GM18951 (cell line): ENCODE results near the gene ATP2B3.

Experiments
- POLR2A ChIP-seq: IDR thresholded peaks from 4 replicates; pipeline ENCODE4 v1.6.1; 2011; ENCODE audit warnings: mild to moderate bottlenecking; ENCODE audit not compliant: insufficient read length, insufficient read depth; ENCODE audit errors: extremely low read depth
- in situ Hi-C: fragments of 300-500 bp; cut with MboI; formaldehyde crosslinking; loops from one replicate; pipeline ENCODE4 v1.12.0; 2022; ENCODE audit warnings: low sequenced_read_pairs, mixed read lengths, inconsistent platforms; ENCODE audit not compliant: unreplicated experiment

ATP2B3 gene

DNA sequence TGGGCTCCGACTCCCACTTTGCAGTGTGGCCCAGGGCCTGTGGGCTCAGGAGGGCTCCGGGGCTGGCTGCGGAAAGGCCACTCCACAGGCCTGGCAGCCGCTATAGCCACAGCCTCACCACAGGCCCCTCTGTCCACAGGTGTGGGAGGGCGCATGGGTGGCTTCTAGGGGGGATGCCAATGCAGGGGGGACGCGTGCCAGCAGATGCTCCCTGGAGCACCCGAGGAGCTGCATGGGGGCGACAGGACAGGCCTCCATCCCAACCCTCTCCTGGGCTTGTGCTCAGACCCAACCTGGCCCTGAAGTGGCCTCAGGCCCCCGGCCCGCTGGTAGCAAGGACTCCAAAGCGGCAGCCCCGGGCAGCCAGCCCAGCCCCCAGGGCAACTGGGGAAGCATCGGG is 14.6 kb upstream of the ATP2B3 start:
- no peak for TF ChIP-seq POLR2A
- in situ Hi-C loops = loop anchor here (25.0 kb wide), 1 partner anchor 565 kb away; no protein-coding TSS in a partner anchor

DNA sequence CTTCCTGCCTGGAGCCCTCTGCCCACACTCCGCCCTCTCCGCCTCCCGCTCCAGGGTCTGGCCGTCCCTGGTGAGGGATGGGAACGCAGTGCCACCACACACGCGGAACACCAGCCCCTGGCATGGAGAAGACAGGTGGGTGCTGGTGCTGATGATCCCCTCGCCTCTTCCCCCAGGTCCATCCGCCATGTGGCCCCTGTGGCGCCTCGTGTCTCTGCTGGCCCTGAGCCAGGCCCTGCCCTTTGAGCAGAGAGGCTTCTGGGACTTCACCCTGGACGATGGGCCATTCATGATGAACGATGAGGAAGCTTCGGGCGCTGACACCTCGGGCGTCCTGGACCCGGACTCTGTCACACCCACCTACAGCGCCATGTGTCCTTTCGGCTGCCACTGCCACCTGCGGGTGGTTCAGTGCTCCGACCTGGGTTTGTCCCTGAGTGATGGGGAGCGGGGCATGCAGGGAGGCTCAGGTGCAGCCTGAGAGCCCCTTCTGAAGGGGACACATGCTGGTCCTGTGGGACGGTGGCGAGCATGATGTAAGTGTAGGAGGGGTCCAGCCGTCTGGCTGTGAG is 12.9 kb upstream of the ATP2B3 start:
- in situ Hi-C loops = loop anchor here (25.0 kb wide), 1 partner anchor 567 kb away; no protein-coding TSS in a partner anchor
- TF ChIP-seq POLR2A = no peak

DNA sequence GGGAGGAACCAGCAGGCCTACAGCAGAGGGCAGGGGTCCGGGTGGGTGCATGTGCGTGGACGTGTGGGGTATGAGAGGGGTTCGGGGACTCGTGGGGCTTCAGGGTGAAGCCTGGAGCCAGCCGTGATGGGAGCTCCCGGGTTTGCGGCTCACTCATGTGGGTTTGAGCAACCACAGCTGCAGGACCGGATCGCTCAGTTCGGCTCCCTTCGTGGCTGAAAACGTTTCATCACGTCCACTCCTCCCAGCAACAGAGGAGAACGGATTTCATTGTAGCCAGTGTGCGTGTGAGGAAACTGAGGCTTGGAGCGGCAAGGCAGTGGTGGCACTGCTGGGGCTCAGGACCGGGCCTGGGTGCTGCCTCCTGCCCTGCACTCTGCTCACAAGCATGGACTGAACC is 12.1 kb upstream of the ATP2B3 start:
- no peak for TF ChIP-seq POLR2A
- in situ Hi-C loops = loop anchor here (25.0 kb wide), 1 partner anchor 568 kb away; no protein-coding TSS in a partner anchor

DNA sequence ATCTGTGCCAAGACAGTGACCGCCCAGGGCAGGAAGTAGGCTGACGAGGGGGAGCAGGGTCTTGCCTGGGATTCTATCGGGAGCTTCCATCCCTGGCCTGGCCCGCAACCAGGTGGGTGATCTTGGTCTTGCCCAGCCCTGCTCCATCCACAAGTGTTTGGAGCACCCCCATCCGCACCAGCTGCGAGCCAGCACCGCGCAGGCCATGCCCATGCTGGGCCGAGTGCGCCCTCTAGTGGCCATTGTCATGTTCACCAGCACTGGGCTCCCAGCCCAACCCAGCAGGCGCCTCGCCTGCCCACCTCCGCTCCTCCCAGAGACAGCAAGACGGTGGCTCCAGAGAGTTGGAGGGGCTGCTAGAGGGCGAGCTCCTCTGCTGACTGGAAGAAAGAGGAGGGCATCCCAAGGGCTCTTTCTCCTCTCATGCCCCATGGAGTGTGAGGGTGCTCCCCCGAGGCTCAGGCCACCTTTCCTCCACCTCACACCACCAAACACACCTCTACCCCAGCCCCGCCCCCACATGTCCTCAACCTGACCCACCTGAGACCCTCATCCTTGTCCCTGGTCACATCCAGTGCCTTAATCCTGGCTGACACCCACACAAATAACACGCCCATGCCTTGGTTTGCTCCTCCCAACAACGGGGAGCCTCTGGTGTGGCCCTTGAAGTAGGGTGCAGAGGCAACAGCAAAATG is 9.8 kb upstream of the ATP2B3 start:
- no peak for TF ChIP-seq POLR2A
- in situ Hi-C loops = loop anchor here (25.0 kb wide), 1 partner anchor 570 kb away; no protein-coding TSS in a partner anchor

DNA sequence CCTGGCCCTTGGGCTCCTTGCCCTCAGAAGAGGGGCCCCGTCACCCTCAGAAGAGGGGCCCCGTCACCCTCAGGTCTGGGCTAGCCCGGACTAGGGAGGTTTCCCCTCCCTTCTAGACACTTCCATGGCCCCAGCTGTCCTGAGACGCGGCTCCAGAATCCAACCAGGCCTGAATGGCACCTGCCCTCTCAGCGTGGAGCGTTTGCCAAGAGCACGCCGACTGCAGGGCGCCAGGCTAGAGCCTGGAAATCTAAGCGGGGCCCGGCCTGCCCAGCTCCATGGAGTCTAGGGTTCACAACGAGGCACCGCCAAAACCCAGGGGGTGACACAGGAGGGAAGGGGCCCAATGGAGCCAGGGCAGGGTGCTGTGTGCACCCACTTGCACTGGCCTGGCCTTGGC is 7.8 kb upstream of the ATP2B3 start:
- in situ Hi-C loops = loop anchor here (25.0 kb wide), 1 partner anchor 572 kb away; no protein-coding TSS in a partner anchor
- TF ChIP-seq POLR2A = no peak

DNA sequence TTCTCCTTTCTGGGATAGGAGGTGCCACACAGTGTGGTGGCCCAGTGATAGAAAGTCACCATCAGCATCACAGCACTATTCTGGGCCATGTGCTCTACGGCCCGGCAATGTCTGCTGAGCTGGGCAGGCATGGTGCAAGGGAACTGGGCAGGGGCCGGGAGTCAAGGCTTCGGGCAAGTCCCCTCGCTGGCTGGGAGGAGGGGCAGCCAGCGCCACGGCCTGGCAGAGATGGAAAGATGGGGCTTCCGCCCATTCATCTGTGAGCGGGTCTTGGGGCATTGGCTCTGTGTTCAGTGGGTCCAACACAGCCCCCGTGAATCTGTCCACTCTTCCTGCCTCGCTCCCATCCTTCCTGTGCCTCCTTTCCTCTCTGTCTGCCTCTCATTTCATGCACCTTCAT is 7.1 kb upstream of the ATP2B3 start:
- in situ Hi-C loops = loop anchor here (25.0 kb wide), 1 partner anchor 573 kb away; no protein-coding TSS in a partner anchor
- TF ChIP-seq POLR2A = no peak

DNA sequence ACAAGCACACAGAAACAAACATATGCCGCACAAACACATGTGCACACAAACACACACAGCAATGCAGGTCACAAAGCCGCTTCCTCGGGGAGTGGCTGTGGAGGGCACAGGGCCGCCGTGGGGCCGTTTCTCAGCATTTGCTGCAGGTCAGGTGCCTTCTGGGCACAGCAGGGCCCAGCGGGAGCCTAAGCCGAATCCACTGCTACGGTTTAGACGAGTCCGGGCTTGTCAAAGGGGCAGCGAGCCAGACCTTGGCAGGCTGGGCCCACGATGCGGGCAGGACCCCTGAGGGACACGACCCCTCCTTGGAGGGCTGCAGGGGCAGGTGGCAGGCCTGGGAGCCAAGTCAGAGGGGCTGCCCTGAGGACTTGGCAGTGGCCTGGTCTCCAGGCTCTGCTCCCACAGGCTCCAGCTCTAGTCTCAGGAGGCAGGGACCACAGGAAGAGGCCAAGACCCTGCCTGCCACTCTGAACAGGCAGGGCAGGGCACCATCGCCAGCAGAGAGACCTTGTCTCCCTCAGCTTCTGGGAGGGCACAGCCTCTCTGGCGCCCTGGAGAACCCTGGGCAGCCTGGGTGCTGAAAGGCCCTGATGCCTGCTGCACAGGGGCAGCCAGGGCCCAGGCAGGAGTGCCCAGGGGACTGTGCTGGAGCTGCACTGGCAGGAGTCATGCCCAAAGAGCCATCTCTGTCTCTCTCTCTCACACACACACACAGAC is 5.5 kb upstream of the ATP2B3 start:
- TF ChIP-seq POLR2A = no peak
- in situ Hi-C loops = loop anchor here (25.0 kb wide), 1 partner anchor 575 kb away; no protein-coding TSS in a partner anchor

DNA sequence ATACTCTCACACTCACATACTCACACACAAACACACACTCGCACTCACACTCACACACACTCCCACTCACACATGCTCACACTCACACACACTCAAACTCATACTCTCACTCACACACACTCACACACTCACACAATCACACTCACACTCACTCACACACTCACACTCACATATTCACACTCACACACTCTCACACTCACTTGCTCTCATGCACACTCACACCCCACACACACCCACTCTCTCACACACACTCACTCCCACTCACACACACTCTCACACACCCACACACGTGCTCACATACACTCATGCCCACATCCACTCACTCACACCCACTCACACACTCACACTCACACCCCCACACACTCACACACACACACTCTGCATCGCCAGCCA is 4.9 kb upstream of the ATP2B3 start:
- no peak for TF ChIP-seq POLR2A
- in situ Hi-C loops = loop anchor here (25.0 kb wide), 1 partner anchor 575 kb away; no protein-coding TSS in a partner anchor

DNA sequence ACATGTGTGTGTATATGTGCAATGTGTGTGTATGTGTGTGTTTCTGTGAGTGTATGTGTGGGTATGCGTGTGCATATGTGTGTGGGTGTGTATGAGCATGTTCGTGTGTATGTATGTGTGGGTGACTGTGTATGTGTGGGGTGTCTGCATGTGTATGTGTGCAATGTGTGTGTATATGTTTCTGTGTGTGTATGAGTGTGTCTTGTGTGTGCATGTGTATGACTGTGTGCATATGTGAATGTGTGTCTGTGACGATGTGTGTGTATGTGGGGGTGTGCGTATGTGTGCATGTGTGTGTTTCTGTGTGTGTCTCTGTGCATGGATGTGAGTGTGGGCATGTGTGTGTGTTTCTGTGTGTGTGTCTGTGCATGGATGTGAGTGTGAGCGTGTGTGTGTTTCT is 4.2 kb upstream of the ATP2B3 start:
- TF ChIP-seq POLR2A = no peak
- in situ Hi-C loops = loop anchor here (25.0 kb wide), 1 partner anchor 576 kb away; no protein-coding TSS in a partner anchor

DNA sequence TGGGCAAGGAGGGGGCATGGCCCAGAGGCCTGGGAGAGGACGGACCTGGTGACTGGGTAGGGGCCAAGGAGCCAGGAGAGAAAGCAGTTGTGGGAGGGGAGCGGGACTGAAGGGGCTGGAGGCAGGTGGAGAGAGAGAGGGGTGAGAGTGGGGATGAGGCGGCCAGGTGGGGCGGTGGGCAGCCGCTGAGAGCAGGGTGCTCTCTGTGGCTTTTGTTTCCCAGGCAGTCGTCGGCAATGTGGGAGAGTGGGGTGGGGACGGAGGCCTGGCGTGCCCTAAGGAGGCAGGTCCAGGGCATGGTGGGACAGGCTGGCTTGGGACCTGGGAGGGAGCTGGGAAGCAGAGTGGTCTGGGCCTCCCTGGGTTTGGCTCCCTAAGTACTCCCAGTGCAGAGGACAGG is 3.2 kb upstream of the ATP2B3 start:
- TF ChIP-seq POLR2A = no peak
- in situ Hi-C loops = loop anchor here (25.0 kb wide), 1 partner anchor 577 kb away; no protein-coding TSS in a partner anchor

DNA sequence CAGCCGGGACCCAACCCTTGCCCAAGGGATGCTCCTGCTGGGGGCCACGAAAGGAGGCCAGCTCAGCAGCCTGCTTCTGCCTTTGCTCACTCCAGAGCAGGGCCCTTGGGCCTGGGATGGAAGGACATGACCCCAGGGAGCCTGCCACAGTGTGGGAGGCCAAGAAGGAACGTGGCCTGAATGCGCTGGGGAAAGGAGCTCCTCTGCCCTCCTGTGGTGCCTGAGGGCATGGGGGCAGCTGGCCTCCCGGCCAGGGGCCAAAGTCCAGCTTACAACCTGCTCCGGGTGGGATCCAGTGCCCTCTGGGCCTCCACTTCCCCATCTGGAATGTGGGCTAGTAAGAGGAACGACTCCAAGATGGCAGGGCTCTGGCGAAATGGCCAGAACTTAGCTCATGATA is 2.0 kb upstream of the ATP2B3 start:
- in situ Hi-C loops = loop anchor here (25.0 kb wide), 1 partner anchor 578 kb away; no protein-coding TSS in a partner anchor
- no peak for TF ChIP-seq POLR2A

DNA sequence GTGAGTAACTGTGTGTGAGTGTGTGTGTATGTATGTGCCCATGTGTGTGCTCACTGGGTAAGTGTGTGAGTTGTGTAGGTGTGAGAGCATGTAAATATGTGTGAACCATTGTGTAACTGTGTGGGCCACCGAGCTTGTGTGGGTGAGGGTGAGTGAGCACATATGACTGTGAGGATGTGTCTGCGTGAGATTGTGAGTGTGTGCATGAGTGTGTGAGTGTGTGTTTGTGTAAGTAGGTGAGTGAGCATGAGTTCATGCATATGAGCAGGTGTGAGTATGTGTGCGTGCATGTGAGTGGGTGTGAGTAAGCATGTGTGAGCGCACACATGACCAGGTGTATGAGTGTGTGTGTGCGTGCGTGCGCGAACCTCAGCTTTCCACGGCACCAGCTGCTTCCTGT is 1.4 kb upstream of the ATP2B3 start:
- in situ Hi-C loops = loop anchor here (25.0 kb wide), 1 partner anchor 579 kb away; no protein-coding TSS in a partner anchor
- TF ChIP-seq POLR2A = no peak

DNA sequence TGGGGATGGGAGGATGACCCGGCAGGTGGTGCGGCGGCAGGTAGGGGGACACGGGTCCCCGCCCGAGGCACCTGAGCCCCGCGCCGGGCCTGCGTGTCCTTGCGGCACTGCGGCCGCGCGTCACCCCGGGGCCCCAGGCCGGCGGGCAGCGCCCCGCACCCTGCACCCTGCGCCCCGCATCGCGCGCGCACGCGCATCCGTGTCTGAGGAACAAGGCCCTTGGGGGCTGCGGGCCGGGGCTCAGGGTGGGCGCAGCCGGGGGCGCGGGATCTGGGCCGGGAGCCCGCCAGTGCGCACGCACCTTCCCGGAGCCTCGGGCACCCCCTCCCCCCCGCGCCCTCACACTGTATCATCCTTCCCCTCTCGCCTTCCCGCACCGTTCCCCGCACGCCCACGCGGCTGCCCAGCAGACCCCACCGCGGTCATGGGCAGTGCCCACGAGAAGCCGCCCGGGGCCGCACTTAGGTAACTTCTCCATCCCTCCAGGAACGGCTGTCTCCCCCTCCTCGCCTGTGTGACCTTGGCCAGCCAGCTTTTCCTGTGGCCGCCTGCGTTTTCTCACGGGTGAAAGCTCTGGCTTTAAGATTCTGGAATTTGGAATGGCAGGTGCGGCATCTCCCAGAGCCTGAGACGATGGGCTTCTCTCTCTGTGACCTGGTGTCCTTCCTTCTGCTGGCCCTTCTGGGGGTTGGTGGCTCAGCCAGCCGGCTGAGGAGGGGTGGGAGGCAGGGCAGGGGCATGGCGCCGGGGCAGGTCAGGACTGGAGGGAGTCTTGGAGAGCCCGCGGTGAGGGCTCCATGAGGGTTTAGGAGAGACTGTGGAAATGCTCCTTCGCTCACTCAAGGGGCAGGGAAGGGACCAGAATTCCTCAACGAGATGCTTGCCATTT is 748 bp downstream of the ATP2B3 start:
- in situ Hi-C loops = loop anchor here (25.0 kb wide), 1 partner anchor 581 kb away; no protein-coding TSS in a partner anchor
- TF ChIP-seq POLR2A = no peak
